22Rv1 (cell line): Measurements from ENCODE around the gene ARF3.

Experiments used
- H3K27ac ChIP-seq: fragments of 450-650 bp; 2 replicates; pipeline ENCODE4 v1.5.1; 2017
- ZFX ChIP-seq: fragments of 450-650 bp; IDR thresholded peaks from 2 replicates; pipeline ENCODE4 v1.6.1; 2017; ENCODE audit warnings: antibody characterized with exemption, borderline replicate concordance
- TF ChIP-seq, protein P1 (sequence below): fragments of 450-650 bp; IDR thresholded peaks from 2 replicates; pipeline ENCODE4 v1.5.1; 2017; ENCODE audit warnings: mild to moderate bottlenecking

Gene ARF3

DNA sequence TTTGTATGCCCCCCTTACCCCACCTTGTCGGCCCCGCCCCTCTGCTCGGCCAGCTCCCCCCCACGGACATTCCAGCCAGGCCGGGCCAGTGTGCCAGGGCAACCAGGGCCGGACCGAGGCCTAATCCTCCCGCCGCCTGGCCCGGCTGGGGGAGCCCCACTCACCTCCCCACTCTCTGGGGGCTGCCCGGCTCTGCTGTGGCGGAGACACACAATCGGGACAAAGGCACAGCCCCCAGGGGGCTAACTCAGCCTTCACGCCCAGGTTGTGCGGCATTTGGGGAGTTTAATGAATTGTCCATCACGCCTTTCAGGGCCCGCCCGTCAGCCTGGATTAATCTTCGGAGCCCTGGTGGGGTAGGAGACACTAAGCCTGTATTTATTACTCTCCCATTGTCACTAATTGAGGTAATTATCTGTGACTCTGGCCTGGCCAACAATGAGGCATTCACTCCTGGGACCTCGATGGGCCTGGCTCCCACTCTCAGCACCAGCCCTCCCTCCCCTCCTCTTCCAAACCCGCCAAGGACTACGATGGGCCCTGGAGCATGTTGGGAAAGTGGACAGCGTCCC, 29.5 kb upstream of the ARF3 start:
- no peak overlapping the region for H3K27ac ChIP-seq

DNA sequence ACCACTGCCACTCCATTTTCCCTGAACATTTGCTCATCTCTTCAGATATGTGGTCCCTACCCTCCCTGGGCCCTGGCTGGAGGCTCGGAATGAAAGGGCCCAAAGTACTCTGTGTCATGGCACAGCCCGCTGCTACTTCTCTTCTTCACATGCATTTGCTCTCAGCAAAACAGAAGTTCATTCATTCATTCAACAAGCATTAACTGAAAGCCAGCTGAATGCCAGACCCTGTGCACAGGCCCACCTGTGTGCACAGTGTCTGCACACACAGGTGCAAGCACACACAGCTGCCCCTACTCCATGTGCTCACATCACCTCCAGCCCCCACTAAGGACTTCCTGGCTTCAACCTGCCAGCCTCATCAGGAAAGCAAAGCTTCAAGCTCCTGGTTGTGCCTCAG, 28.6 kb upstream of the ARF3 start:
- no peak for TF ChIP-seq ZFX
- TF ChIP-seq, protein P1, sequence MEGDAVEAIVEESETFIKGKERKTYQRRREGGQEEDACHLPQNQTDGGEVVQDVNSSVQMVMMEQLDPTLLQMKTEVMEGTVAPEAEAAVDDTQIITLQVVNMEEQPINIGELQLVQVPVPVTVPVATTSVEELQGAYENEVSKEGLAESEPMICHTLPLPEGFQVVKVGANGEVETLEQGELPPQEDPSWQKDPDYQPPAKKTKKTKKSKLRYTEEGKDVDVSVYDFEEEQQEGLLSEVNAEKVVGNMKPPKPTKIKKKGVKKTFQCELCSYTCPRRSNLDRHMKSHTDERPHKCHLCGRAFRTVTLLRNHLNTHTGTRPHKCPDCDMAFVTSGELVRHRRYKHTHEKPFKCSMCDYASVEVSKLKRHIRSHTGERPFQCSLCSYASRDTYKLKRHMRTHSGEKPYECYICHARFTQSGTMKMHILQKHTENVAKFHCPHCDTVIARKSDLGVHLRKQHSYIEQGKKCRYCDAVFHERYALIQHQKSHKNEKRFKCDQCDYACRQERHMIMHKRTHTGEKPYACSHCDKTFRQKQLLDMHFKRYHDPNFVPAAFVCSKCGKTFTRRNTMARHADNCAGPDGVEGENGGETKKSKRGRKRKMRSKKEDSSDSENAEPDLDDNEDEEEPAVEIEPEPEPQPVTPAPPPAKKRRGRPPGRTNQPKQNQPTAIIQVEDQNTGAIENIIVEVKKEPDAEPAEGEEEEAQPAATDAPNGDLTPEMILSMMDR: no peak
- H3K27ac ChIP-seq: no peak overlapping the region

More for the DNA sequence above, 29.5 kb upstream of the ARF3 start:
- TF ChIP-seq, protein P1: no peak
- no peak for TF ChIP-seq ZFX

DNA sequence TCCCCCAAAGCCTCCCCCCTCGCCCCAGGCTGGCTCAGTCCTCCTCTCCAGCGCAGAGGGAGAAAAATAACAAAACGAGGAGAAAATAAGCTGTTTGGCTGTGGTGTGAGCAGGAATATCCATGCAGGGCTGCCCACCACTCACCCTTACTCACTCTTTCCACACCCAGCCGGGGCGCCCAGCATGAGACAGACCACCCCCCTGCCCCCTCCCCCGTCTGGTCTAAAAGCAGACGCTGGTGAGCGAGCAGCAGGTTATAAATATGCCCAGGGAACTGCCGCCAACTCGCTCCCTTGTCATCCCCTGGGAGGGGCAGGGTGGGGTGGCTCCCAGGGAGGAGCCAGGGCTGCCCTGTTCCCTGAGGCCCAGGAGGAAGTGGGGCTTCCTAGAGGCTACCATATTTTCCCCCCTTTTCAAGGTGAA, 28.2 kb upstream of the ARF3 start:
- TF ChIP-seq ZFX: no peak
- H3K27ac ChIP-seq: no peak overlapping the region

DNA sequence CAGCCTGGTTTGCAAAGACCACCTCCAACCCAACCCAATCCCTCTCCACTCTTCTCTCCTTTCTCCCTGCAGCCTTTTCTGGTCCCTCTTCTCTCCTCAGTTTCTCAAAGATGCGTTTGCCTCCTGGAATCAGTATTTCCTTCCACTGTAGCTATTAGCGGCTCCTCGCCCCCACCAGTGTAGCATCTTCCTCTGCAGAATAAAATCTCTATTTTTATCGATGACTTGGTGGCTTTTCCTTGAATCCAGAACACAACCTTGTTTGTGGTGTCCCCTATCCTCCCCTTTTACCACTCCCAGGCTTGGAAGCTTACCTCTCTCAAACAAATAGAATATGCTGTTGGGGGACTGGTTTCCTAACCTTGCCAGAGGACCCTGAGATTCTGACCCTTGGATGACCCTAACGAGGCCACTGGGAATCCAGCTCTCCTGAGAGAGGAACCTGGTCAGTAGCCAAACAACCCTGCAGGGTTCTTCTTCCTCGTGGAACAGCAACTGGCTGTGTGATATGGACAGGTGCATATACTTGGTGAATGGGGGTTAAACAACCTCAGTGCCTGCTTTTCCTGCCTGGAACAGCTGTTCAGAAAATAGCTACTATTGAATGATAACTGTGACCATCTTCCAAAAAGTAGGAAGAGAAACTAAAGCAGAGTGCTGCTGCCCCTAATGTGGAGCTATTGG, 25.3 kb upstream of the ARF3 start:
- H3K27ac ChIP-seq: no peak overlapping the region
- no peak for TF ChIP-seq ZFX
- TF ChIP-seq, protein P1: no peak

DNA sequence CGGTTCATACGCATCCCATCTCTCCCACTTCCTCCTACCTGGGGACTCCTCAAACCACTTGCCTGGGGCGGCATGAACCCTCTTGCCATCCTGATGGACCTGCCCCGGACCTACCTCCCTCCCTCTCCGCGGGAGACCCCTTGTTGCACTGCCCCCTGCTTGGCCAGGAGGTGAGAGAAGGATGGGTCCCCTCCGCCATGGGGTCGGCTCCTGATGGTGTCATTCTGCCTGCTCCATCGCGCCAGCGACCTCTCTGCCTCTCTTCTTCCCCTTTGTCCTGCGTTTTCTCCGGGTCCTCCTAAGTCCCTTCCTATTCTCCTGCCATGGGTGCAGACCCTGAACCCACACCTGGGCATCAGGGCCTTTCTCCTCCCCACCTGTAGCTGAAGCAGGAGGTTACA, 24.5 kb upstream of the ARF3 start:
- H3K27ac ChIP-seq: no peak overlapping the region
- TF ChIP-seq, protein P1: no peak

DNA sequence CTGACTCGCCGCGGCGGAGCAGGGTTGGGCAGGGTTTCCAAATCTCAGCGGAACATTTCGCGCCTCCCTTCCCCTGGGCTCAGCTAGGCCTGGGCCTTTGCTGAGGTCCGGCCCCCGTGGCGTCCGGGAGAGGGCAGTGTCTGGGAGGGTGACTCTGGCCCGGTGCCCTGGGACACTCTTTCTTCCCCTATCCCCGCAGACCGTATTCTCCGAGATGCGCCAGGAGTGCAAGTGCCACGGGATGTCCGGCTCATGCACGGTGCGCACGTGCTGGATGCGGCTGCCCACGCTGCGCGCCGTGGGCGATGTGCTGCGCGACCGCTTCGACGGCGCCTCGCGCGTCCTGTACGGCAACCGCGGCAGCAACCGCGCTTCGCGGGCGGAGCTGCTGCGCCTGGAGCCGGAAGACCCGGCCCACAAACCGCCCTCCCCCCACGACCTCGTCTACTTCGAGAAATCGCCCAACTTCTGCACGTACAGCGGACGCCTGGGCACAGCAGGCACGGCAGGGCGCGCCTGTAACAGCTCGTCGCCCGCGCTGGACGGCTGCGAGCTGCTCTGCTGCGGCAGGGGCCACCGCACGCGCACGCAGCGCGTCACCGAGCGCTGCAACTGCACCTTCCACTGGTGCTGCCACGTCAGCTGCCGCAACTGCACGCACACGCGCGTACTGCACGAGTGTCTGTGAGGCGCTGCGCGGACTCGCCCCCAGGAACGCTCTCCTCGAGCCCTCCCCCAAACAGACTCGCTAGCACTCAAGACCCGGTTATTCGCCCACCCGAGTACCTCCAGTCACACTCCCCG, 23.9 kb upstream of the ARF3 start:
- TF ChIP-seq, protein P1: peak; percentile 52
- TF ChIP-seq ZFX: no peak
- H3K27ac ChIP-seq: no peak overlapping the region

DNA sequence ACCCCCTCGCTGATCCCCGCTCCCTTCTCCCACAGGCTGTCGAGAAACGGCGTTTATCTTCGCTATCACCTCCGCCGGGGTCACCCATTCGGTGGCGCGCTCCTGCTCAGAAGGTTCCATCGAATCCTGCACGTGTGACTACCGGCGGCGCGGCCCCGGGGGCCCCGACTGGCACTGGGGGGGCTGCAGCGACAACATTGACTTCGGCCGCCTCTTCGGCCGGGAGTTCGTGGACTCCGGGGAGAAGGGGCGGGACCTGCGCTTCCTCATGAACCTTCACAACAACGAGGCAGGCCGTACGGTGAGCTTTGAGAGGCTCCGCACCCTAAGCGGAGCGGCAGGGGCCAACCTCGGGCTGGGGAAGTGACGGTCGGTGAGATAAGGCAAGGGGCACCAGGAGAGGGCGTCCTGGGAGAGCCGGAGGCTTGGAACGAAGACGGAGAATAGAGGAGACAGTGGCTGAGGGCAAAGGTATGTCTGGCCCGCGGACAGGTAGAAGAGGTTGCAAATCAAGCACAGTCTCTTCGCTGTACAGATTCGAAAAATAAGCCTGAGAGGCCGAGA, 23.2 kb upstream of the ARF3 start:
- TF ChIP-seq, protein P1: peak; percentile 67
- TF ChIP-seq ZFX: no peak
- H3K27ac ChIP-seq: no peak overlapping the region
